Neural progenitor cell (in vitro differentiated cells): Measurements from ENCODE around the gene TSSK2.

Source experiments
- CTCF ChIP-seq: fragments of 200-600 bp; sonication (generic); IDR thresholded peaks from 2 replicates; pipeline ENCODE4 v1.5.1; 2017; ENCODE audit warnings: antibody characterized with exemption, mild to moderate bottlenecking
- EZH2 ChIP-seq: fragments of 200-600 bp; sonication (generic); IDR thresholded peaks from 2 replicates; pipeline ENCODE4 v1.6.1; 2017; ENCODE audit warnings: antibody characterized with exemption, mild to moderate bottlenecking, moderate library complexity

- TF ChIP-seq CTCF: no peak
- no peak for TF ChIP-seq EZH2
These were observed 18.9 kb downstream of the TSSK2 start, which contains the start of gene GSC2 for GRCh38 chr22:19149991-19150390.
